ENCODE results near the gene TSTD2.
"Not testable (repeated sequence)": the region's sequence is repeated elsewhere in the genome, so short reads cannot be mapped to it uniquely, and the experiment has no call there.

TSTD2 gene

DNA sequence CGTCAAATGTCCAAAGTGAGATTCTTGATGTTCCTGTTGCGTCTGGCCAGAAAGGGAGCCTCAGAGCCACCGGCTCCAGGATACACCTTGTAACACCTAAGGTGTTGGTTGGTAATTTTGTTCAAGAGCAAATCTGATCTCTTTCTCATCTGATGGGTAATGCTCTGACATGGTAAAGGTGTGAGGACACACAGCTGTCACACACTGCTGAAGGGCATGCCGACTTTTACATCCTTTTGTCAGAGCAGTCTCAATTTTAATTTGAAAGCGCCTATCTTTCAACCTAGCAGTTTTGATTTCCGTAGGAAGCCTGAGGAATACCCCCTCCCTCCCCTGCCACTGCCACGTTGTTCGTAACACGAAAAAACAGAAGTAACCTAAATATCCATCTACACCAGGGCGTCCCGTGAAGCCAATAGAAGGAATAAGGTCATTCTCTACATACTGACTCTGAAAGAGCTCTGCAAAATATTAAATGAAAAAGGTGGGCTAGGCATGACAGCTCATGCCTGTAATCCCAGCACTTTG lies 57.4 kb downstream of the TSTD2 start:
- H3K9me2 ChIP-seq (replicated peaks; ENCODE audit: insufficient read depth, low read length): no peaks in the 10 kb centered on the region
- no peak overlapping the region for H3K27ac ChIP-seq (ENCODE audit: low read depth, low read length)
- no peaks in the 10 kb centered on the region for H3K27me3 ChIP-seq (ENCODE audit: low read length)
- no peaks in the 10 kb centered on the region for H3K79me2 ChIP-seq (ENCODE audit: insufficient read depth, low read length)
- H3K9ac ChIP-seq (ENCODE audit: low read length): no peak overlapping the region
- no peaks in the 10 kb centered on the region for H3K36me3 ChIP-seq (ENCODE audit: low read length)
- no peak overlapping the region for H3K4me3 ChIP-seq (ENCODE audit: insufficient read depth, low read length, poor library complexity, severe bottlenecking)
- no peaks in the 10 kb centered on the region for H4K20me1 ChIP-seq (ENCODE audit: low read depth, low read length)
- no peaks in the 10 kb centered on the region for H3K9me3 ChIP-seq (ENCODE audit: insufficient read depth, low read length)
- no peaks in the 10 kb centered on the region for H3F3A ChIP-seq (ENCODE audit: insufficient read depth)
- no peak for TF ChIP-seq EZH2phosphoT487 (conservative IDR thresholded peaks at IDR 0.05; ENCODE audit: low read length)
- TF ChIP-seq, protein P1, sequence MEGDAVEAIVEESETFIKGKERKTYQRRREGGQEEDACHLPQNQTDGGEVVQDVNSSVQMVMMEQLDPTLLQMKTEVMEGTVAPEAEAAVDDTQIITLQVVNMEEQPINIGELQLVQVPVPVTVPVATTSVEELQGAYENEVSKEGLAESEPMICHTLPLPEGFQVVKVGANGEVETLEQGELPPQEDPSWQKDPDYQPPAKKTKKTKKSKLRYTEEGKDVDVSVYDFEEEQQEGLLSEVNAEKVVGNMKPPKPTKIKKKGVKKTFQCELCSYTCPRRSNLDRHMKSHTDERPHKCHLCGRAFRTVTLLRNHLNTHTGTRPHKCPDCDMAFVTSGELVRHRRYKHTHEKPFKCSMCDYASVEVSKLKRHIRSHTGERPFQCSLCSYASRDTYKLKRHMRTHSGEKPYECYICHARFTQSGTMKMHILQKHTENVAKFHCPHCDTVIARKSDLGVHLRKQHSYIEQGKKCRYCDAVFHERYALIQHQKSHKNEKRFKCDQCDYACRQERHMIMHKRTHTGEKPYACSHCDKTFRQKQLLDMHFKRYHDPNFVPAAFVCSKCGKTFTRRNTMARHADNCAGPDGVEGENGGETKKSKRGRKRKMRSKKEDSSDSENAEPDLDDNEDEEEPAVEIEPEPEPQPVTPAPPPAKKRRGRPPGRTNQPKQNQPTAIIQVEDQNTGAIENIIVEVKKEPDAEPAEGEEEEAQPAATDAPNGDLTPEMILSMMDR (IDR thresholded peaks at IDR 0.05; ENCODE audit: insufficient read depth, low read length, poor library complexity, severe bottlenecking): no peak
- H3K4me2 ChIP-seq (ENCODE audit: low read depth, low read length, poor library complexity, severe bottlenecking): no peak overlapping the region
- no peak overlapping the region for H2AFZ ChIP-seq (ENCODE audit: low read depth, low read length, severe bottlenecking)

DNA sequence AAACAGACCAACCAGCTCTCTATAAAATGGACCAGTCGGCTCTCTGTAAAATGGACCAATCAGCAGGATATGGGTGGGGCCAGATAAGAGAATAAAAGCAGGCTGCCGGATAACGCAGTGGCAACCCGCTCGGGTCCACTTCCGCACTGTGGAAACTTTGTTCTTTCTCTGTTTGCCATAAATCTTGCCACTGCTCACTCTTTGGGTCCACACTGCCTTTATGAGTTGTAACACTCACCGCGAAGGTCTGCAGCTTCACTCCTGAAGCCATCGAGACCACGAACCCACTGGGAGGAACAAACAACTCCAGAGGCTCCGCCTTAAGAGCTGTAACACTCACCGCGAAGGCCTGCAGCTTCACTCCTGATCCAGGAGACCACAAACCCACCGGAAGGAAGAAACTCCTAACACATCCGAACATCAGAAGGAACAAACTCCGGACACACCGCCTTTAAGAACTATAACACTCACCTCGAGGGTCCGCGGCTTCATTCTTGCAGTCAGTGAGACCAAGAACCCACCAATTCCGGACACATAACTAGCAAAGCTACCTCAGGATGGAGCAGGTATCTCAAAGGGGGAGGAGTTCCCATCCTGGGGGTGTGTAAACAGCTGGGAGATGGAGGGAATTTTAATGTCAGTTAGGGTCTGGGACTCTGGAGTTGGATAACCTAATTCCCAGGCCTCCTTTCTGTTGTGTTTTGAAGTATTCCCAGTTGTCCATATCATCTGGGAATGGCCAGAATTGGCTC lies 58.1 kb downstream of the TSTD2 start:
- H3K9me2 ChIP-seq (replicated peaks; ENCODE audit: insufficient read depth, low read length); H3F3A ChIP-seq (ENCODE audit: insufficient read depth); H3K4me2 ChIP-seq (ENCODE audit: low read depth, low read length, poor library complexity, severe bottlenecking); H3K9ac ChIP-seq (ENCODE audit: low read length); H3K4me3 ChIP-seq (ENCODE audit: insufficient read depth, low read length, poor library complexity, severe bottlenecking); H3K36me3 ChIP-seq (ENCODE audit: low read length); H2AFZ ChIP-seq (ENCODE audit: low read depth, low read length, severe bottlenecking); H4K20me1 ChIP-seq (ENCODE audit: low read depth, low read length); H3K79me2 ChIP-seq (ENCODE audit: insufficient read depth, low read length); H3K27ac ChIP-seq (ENCODE audit: low read depth, low read length); H3K27me3 ChIP-seq (ENCODE audit: low read length); H3K9me3 ChIP-seq (ENCODE audit: insufficient read depth, low read length): not testable (repeated sequence)

DNA sequence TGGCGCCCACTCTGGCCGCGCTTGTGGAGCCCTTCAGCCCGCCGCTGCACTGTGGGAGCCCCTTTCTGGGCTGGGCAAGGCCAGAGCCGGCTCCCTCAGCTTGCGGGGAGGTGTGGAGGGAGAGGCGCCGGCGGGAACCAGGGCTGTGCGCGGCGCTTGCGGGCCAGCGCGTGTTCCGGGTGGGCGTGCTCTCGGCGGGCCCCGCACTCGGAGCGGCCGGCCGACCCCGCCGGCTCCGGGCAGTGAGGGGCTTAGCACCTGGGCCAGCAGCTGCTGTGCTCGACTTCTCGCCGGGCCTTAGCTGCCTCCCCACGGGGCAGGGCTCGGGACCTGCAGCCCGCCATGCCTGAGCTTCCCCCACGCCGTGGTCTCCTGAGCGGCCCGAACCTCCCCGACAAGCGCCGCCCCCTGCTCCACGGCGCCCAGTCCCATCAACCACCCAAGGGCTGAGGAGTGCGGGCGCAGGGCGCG lies 59.0 kb downstream of the TSTD2 start:
- H3K4me2 ChIP-seq (ENCODE audit: low read depth, low read length, poor library complexity, severe bottlenecking); H3K79me2 ChIP-seq (ENCODE audit: insufficient read depth, low read length); H3K9me2 ChIP-seq (replicated peaks; ENCODE audit: insufficient read depth, low read length); H3F3A ChIP-seq (ENCODE audit: insufficient read depth); H3K4me3 ChIP-seq (ENCODE audit: insufficient read depth, low read length, poor library complexity, severe bottlenecking); H3K27me3 ChIP-seq (ENCODE audit: low read length); H4K20me1 ChIP-seq (ENCODE audit: low read depth, low read length); H3K9ac ChIP-seq (ENCODE audit: low read length); H3K9me3 ChIP-seq (ENCODE audit: insufficient read depth, low read length); H2AFZ ChIP-seq (ENCODE audit: low read depth, low read length, severe bottlenecking); H3K36me3 ChIP-seq (ENCODE audit: low read length); H3K27ac ChIP-seq (ENCODE audit: low read depth, low read length): not testable (repeated sequence)

DNA sequence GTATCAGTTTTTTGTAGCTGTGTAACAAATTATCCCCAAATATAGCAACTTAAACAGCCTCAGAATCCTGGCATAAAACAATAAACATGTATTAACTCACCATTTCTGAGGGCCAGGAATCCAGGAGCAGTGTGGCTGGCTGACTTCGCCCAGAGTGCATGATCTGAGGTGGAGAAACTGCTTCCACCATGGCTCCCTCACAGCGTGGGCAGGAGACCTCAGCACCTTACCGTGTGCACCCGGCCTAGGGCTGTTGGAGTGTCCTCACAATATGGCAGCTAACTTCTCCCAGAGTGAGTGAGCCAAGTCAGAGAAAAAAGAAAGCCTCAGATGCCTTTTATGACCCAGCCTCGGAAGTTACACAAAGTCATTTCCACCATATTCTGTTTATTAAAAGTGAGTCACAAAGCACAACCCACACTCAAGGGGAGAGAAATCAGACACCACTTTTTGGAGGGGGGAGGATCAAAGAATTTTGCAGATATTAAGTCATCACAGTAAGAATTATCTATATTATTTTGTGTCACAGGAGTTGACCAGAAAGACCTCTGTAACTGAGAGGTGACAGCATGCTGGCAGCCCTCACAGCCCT lies 59.6 kb downstream of the TSTD2 start:
- H3K4me3 ChIP-seq (ENCODE audit: insufficient read depth, low read length, poor library complexity, severe bottlenecking): no peak overlapping the region
- no peak overlapping the region for H2AFZ ChIP-seq (ENCODE audit: low read depth, low read length, severe bottlenecking)
- H3K4me2 ChIP-seq (ENCODE audit: low read depth, low read length, poor library complexity, severe bottlenecking): no peak overlapping the region
- H3K9me3 ChIP-seq (ENCODE audit: insufficient read depth, low read length): no peaks in the 10 kb centered on the region
- no peak overlapping the region for H3K27ac ChIP-seq (ENCODE audit: low read depth, low read length)
- H3K79me2 ChIP-seq (ENCODE audit: insufficient read depth, low read length): no peaks in the 10 kb centered on the region
- no peak overlapping the region for H3K9ac ChIP-seq (ENCODE audit: low read length)
- no peaks in the 10 kb centered on the region for H3K36me3 ChIP-seq (ENCODE audit: low read length)
- no peaks in the 10 kb centered on the region for H3K27me3 ChIP-seq (ENCODE audit: low read length)
- TF ChIP-seq EZH2phosphoT487 (conservative IDR thresholded peaks at IDR 0.05; ENCODE audit: low read length): no peak
- TF ChIP-seq, protein P1 (IDR thresholded peaks at IDR 0.05; ENCODE audit: insufficient read depth, low read length, poor library complexity, severe bottlenecking): no peak
- H3K9me2 ChIP-seq (replicated peaks; ENCODE audit: insufficient read depth, low read length): no peaks in the 10 kb centered on the region
- no peaks in the 10 kb centered on the region for H4K20me1 ChIP-seq (ENCODE audit: low read depth, low read length)
- no peaks in the 10 kb centered on the region for H3F3A ChIP-seq (ENCODE audit: insufficient read depth)

All from SU-DHL-6 (cell line).